ENCODE measurements around the gene EHBP1.

GRCh38 chr2:62928015-62928414 lies 222.5 kb downstream of the EHBP1 start:
- TF ChIP-seq EP300 (IDR thresholded peaks at IDR 0.05) (no peak), CTCF (IDR thresholded peaks at IDR 0.05) (no peak)
